ENCODE measurements around the gene SPRR2E.

DNA sequence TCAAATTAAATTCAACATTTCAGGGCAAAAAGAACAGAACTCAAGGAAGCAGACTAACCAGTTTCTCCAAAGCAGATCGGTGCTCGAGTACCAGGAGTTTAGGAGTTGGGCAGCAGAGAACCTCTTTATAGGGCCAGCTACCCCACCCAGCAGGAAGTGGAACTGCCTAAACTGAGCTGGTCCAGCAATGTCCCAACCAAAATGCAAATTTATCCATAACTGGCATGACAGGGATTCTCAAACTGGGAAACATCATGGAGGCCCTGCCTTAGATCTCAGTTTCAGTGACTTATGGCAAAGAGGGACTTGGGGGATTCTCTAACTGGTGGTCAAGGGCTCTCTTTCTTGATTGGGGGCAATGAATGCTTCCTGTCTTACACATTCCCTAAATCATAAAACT lies 22.8 kb downstream of the SPRR2E start, which contains the start of gene SPRR2B:
- no peak for TF ChIP-seq CTCF (IDR thresholded peaks at IDR 0.05; ENCODE audit: borderline replicate concordance, extremely low read depth, low read length, poor library complexity, severe bottlenecking)
- TF ChIP-seq EZH2 (IDR thresholded peaks at IDR 0.05; ENCODE audit: borderline replicate concordance, low read depth, low read length, severe bottlenecking), result no peak
